ENCODE data around the gene BHLHE41. TPM values are rescaled to one million over a fixed set of nuclear protein-coding genes. Genes with fewer than 3 reads are reported as not detected.
A peak's percentile ranks its signal among the peaks of the same experiment; 100 is the strongest.

The BHLHE41 gene
- total RNA-seq, 1 experiment from 2014 or later: 2.8 TPM

DNA sequence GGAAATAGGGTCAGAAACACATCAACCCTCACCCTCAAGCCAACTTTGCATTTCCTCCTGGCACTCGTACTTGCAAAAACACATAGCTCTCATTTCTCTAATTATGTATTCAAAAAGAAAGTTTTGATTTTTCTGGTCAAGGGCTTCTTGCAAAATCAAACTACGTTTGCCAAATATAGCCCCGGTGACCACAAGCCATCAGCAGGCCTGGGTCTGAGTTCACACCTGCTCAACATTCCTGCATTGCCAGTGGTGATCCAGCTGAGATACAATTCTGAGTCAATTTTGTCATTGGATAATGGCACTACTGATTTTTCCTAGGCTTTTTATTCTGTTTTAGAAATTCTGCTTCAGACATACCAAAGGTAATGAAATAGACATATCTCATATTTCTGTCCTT lies 10.7 kb upstream of the BHLHE41 start:
- in situ Hi-C loops (cut with HindIII; ENCODE audit: low sequenced_read_pairs): no loop called here
- DNase-seq (ENCODE audit: low spot score): no peak

DNA sequence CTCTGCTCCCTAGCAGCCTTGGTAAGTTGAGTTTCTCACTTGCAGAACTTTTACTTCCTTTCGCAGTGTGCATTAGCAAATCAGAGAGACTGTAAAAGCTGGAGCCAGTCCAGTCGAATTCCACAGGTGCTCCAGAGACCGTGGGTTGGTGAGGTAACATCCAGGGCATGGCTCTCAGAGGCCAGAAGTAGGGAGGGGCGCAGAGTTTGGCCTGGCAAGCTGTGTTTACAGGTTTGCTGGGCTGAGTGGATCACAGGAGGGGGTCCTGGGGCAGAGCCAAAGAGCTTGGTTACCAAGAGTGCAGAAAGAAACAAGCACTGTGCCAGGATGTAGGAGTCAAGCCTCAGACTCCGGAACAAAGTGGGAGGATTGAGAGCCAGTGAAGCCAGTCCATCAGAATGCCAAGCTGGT lies 10.2 kb upstream of the BHLHE41 start:
- DNase-seq (ENCODE audit: low spot score): peak; percentile 43
- in situ Hi-C loops (cut with HindIII; ENCODE audit: low sequenced_read_pairs): no loop called here

DNA sequence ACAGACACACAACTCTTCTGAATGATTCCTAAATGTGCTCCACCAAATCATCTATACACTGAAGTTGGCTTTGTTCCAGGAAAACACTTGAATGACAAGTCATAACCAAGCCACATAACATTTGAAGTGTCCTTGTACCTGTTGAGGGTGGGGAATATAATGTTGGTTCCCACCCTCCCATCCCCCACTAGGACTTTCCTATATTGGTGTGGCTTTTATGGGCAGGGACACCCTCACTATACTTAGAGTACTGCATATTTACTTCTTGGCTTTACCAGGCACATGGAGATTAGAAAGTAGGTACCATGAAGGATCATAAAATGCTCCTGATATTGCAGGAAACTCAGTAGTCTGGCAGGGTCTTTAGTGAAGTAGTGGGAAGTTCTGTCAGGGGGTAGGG lies 9.7 kb upstream of the BHLHE41 start:
- DNase-seq (ENCODE audit: low spot score): no peak
- in situ Hi-C loops (cut with HindIII; ENCODE audit: low sequenced_read_pairs): no loop called here

DNA sequence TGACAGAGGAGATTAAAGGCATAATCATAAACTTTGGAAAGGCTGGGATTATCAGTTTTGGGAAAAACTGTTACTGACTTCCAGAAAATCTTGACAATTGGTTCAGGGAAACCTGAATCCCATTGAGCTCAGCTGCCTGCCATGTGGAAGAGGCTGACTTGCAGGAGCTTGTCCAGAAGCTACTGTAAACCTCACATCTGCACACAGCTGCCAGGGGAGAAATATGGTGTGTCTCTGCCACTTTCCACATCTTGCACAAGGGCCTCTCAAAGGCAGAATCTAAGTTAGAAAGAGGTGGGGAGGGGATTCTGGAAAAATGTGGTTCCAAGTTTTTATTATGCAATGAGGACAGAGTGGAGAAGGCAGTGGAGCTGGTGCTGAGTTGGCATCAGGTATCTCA lies 8.7 kb upstream of the BHLHE41 start:
- in situ Hi-C loops (cut with HindIII; ENCODE audit: low sequenced_read_pairs): no loop called here
- DNase-seq (ENCODE audit: low spot score): no peak

DNA sequence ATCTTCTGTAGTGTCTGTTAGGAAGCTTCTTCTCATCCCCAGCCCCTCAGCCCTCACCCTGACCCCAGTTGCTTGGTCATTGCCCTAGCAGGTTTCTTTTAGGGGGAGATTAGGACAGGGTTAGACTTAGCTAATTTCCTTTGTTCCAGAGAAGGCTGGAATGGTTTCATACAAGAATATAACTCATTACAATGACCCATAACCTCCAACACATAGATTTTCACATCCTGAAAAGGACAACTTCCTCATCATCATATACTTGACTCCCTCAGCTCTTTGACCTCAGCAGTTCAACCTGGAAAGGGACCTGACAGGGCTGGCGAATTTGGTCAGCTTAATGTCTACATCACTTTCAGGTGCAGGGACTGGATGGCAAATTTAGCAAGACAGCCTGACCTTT lies 8.0 kb upstream of the BHLHE41 start:
- no peak for DNase-seq (ENCODE audit: low spot score)
- in situ Hi-C loops (cut with HindIII; ENCODE audit: low sequenced_read_pairs): no loop called here

DNA sequence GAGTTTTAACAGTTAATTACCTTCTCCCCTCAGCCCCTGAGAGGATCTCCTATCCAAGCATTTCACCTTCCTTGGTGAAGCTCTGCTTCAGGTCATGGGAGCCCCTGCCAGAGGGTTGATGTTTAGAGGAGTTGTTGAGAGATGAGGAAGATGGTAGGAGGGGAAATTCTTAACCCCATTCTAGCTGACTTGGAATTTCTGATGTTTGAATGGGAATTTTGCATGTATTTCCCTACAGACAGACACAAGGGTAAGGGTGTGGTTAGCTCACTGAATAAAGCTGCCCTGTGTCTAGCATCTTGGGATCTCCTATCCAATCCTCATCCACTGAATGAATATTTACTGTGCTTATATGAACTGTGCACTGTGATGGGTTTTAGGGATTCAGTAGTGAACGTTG lies 7.1 kb upstream of the BHLHE41 start:
- no peak for DNase-seq (ENCODE audit: low spot score)
- in situ Hi-C loops (cut with HindIII; ENCODE audit: low sequenced_read_pairs): no loop called here

DNA sequence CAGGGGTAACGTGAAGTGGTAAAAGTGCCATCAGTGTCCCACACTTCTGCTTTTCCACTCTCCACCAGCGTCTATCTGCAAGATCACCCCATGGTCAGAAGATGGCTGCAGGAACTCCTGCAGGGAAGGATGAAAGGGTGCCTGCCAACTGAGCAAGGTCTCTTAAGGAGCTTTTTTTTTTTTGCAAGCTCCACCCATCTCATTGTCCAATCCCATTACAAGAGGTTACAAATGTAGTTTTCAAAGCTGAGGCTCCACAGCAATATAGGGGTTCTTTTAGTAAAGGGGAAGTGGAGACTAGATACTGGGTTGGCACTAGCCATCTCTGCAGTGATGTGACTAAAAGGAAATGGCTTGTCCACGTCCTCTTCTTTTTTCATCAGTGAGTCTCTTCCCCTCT lies 5.9 kb upstream of the BHLHE41 start:
- DNase-seq (ENCODE audit: low spot score): no peak
- in situ Hi-C loops (cut with HindIII; ENCODE audit: low sequenced_read_pairs): no loop called here

DNA sequence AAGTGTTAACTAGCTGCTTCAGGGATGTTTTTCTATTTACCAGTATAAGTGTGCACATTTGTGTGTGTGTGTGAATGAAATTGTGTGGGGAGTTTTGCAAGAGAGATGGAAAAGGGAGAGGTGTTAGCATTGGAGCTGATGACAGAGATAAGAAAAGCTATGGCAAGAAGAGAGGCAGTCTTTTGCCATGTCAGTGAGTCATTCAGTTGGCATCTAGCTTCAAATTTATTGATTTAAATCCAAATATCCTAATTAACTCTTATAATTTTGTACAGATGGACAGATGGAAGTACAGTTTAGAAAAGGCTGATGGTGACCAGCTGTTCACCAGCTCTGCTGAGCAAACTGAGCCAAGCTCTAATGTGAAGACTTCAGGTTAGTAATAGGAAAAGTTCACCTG lies 3.3 kb upstream of the BHLHE41 start:
- DNase-seq (ENCODE audit: low spot score): no peak
- in situ Hi-C loops (cut with HindIII; ENCODE audit: low sequenced_read_pairs): no loop called here

GRCh38 chr12:26127404-26127803 lies 2.6 kb upstream of the BHLHE41 start:
- in situ Hi-C loops (cut with HindIII; ENCODE audit: low sequenced_read_pairs): no loop called here
- DNase-seq (ENCODE audit: low spot score): no peak

GRCh38 chr12:26126340-26127284 lies 1.8 kb upstream of the BHLHE41 start:
- peak; percentile 87 for DNase-seq (ENCODE audit: low spot score)
- in situ Hi-C loops (cut with HindIII; ENCODE audit: low sequenced_read_pairs): no loop called here

DNA sequence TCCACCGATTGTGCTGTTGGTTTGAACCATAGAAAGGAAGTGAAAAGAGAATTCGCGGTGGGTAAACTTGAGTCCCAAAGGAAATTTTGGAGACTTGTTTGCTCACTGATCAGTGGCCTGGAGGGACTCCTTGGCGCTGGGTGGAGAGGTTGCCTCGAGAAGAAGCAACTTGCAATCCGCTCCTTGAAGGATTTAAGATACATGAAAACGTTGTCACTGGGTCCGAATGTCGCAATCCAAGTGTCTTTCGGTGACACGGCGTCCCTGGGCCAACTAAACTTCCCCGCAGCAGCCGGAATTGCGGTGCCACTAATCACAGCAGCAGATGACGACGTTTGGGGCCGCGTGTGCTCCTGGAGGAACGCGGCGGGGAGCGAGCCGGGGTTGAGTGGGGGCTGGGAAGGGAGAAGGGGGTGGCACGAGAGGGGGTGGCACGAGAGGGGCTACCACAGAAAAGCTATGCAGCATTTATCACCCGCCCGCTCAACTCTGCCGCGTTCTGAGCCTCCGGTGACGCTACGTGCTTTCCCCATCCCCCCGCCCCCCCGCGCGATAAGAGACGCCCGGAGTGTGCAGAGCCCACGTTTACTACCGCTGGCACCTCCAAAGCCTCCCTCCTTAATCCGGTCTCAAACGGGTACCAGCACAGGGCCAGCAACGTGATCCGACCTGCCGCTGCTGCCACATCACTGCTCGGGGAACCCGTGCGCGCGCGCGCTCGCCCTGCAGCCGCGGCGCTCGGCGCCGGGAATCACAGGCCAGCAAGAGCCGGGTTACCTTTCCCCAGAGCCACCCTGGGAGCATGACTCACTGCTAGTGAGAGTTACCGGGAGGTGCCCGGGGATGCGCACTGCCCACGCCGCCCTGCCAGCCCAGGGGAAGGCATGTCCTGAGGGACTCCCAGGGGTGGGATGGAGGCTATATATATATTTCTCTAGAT lies 833 bp upstream of the BHLHE41 start:
- peak; percentile 94 for DNase-seq (ENCODE audit: low spot score)
- in situ Hi-C loops (cut with HindIII; ENCODE audit: low sequenced_read_pairs): no loop called here

DNA sequence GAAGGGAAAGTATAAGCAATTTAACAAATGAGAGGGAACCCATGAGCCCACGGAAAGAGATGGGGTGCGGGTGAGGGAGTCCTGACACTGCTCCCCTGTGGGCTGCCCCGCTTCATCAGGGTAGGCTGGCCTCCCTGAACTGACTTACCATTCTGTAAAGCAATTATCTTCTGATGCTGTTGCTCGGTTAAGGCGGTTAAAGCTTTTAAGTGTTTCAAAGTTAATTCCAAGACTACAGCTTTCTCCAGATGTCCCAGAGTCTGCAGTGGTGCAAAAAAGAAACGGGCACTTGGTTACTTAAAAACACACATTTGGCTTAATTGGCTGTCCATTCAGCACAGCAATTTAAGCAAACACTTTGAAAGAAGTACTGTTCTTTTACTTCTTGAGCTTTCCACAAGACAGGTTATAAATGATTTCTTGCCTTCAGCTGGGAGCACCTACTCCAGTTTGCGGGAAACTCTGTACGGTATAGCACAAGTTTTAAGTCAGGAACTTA lies 1.3 kb downstream of the BHLHE41 start:
- DNase-seq (ENCODE audit: low spot score): no peak
- in situ Hi-C loops (cut with HindIII; ENCODE audit: low sequenced_read_pairs): no loop called here

DNA sequence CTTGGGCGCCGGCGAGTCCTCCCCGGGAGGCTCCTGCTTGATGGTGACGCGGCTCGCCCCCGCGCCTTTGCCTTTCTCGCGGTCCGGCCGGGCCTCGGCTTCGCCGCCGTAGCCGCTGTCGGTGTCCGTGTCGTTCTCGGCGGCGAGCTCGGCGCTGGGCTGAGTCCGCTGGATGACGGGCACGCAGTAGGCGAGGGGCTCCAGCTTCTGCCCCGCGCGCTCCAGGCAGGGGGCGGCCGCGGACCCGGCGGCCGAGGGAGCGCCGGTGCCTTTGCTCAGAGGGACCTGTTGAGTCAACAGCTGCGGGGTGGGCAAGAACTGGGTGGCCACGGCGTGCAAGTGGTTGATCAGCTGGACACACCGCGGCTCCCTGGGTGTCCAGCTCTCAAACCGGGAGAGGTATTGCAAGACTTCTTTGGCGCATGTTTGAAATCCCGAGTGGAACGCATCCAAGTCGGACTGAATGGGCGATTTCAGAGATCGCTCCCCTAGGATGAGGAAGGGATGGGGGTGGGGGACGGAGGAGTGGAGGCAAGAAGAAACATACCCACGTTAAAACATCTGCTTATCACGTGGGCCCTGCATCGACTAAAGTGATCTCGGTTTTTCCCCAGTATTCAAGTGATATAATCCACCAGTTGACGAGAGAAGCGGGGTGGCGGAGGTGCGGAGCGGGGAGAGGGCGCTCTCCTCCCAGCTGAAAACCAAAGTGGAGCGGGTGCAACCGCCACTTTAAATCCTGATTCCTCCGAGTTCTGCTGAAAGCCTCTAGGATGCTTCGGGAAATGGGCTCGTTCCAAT lies 2.0 kb downstream of the BHLHE41 start:
- peak; percentile 80 for DNase-seq (ENCODE audit: low spot score)

DNA sequence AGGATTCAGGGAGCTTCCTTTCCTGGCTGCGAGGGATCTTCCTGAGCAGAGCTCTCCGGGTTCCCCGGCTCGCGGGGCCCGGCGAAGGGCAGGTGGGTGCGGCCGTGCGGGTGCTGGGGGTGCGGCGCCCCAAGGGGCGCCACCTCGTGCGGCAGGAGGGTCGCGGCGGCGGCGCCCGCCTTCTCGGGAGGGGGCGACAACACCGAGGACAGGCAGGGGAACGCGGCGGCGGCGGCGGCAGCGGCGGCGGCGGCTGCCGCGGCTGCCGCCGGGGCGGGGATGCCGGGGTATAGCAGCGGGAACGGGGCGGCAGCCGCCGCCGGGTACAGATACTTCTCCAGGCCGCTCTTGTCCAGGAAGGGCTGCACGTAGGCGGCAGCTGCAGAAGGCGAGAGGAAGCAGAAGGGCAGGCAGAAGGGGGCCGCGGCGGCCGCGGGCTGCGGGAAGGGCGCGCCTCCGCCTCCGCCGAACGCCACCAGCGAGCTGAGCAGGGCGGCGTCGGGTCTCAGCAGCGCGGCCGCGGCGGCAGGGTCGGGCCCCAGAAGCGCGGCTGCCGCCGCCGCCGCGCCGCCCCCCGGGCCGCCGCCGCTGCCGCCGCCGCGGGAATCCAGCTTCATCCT lies 2.7 kb downstream of the BHLHE41 start:
- DNase-seq (ENCODE audit: low spot score): no peak
- in situ Hi-C loops (cut with HindIII; ENCODE audit: low sequenced_read_pairs): no loop called here

More for the DNA sequence above, 2.0 kb downstream of the BHLHE41 start:
- in situ Hi-C loops (cut with HindIII; ENCODE audit: low sequenced_read_pairs): no loop called here

- peak; percentile 63 for DNase-seq (ENCODE audit: low spot score)
- in situ Hi-C loops (cut with HindIII; ENCODE audit: low sequenced_read_pairs): no loop called here
These were observed 3.3 kb downstream of the BHLHE41 start for GRCh38 chr12:26121323-26122060.

DNA sequence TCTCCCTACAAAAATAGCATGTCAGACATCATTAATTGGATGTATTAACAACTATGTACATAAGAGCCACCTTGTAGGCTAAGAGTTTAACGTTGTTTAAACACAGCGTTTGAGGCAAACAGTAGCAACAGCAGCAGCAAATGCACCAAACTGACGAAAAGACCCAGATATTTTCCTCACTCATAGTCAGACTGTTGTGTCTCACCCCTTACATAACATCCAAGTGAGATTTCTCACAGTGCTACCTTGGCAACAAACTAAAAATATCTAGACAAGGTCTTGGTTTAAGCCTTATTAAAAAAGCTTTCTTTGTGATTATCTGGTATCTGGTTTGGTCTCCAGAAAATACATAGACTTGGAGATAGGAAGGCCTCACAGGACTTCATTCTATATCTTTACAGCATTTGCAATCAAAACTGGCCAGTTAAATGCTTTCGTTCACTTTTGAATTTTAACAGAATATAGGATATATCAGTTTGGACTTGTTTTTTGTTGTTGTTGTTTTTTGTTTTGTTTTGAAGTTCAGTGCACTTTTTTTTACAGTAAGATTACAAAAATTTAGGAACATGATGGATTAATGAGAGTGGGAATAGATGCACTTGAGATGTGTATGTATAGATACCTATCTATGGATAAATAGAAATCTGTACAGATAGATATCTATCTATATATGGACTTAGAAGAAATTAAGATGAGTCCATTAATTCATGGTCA lies 4.1 kb downstream of the BHLHE41 start:
- in situ Hi-C loops (cut with HindIII; ENCODE audit: low sequenced_read_pairs): no loop called here

DNA sequence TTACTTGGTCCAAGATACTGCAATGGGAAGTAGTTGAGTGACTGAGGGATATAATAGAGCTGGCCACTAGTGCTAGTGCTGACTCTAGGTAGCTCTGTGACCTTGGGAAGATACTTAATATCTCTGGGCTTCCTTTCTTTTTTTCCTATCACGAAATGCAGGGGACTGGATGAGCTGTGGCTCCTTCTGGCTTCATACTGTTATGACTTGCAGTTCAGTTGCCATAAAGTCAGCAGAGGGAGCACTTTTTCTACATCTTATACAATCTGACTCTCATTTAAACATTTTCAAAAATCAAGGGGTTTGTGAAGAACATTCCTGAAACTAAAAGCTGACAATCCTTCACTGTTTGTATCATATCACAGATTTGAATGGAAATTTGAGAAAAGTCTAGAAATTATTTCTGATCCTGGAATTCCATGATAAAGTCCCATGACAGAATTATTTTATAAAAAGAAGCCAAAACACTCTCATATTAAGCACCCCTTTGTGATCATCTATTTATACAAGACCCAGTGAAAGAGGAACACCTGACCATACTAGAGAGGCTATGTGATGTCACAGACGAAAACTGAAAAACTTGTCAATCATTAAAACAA lies 5.3 kb downstream of the BHLHE41 start:
- in situ Hi-C loops (cut with HindIII; ENCODE audit: low sequenced_read_pairs): no loop called here
- peak; percentile 86 for DNase-seq (ENCODE audit: low spot score)

More for the DNA sequence above, 4.1 kb downstream of the BHLHE41 start:
- DNase-seq (ENCODE audit: low spot score): peak; percentile 72

Measured in G401 (cell line).